ENCODE results near the gene TADA3.
A peak's percentile ranks its signal among the peaks of the same experiment; 100 is the strongest.

The TADA3 gene

DNA sequence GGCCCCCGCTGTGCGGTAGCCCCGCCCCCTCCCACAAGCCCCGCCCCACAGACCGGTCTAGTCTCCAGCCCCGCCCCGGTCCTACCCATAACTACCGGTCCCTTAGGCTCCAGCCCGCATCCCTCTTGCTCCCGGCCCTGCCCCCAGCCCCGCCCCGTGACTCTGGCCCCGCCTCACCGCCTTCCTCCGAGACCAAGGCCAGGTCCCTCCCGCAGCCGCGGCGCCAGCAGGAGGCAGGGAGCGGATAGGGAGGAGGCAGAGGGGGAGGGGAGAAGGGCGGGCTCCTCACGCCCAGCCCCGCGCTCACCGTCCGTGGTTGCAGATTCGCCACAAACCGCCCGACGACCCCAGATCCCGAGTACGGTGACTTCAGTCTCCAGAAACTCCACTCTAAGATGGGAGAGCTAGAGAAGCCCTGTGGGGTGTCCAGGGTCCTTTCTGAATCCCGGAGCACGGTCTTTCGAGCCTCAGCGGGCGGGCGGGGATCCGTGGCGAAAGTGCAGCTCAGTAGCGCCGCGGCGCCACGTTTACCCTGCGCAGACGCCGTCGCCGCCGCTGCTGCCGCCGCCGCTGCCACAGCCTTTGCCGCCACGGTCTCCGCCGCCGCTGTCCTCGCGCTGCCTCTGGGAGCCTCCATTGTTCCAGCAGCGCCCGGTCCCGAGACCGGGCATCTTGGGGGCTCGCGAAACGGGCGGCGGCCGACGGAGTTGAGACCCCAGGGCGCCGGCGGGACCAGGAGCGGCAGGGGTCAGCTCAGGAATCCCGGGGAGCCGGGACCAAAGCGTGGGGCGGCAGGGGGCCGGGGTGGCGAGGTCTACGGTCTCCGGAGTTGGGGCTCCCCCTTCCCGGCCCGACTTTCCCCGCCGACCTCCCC is 60.8 kb downstream of the TADA3 start, which contains the start of gene BRPF1:
Gene BRPF1 (plus strand): TSS at position 530 of the 874 bp plus-strand sequence. CDS start 2,406 bp downstream, outside the sequence.
- DNase-seq (ENCODE audit: extremely low read depth, low read depth): peak; percentile 93
- H3K4me3 ChIP-seq (replicated peaks; ENCODE audit: low read depth, low read length): peak within 1 kb of the TSS; percentile 95
- TF ChIP-seq, protein P1, sequence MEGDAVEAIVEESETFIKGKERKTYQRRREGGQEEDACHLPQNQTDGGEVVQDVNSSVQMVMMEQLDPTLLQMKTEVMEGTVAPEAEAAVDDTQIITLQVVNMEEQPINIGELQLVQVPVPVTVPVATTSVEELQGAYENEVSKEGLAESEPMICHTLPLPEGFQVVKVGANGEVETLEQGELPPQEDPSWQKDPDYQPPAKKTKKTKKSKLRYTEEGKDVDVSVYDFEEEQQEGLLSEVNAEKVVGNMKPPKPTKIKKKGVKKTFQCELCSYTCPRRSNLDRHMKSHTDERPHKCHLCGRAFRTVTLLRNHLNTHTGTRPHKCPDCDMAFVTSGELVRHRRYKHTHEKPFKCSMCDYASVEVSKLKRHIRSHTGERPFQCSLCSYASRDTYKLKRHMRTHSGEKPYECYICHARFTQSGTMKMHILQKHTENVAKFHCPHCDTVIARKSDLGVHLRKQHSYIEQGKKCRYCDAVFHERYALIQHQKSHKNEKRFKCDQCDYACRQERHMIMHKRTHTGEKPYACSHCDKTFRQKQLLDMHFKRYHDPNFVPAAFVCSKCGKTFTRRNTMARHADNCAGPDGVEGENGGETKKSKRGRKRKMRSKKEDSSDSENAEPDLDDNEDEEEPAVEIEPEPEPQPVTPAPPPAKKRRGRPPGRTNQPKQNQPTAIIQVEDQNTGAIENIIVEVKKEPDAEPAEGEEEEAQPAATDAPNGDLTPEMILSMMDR (IDR thresholded peaks at IDR 0.05; ENCODE audit: low read depth, low read length, missing control alignments): no peak

DNA sequence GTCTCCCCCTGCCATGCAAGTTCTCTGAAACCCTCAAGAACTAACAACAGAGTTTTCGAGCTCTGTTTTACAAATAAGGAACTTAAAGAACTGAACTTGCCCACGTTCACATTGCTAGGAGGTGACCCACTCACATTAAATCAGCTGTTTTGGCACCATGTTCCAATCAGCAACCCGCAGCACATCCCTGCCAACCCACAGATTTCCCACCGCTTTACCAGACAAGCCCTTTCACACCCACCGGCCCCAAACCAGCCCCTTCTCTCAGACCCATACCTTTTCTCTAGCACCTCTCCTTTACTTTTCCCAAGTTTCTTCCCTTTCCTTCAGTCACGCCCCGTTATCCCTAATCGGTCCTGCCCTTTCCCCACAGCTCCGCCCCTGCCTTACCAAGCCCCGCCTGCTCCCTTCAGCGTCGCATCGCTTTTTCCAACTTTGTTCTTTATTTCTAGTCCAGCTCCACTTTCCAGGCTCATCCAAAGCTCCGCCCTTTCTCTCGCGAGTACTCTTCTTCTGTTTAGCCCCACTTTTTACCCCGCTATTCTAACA is 61.5 kb downstream of the TADA3 start:
- DNase-seq (ENCODE audit: extremely low read depth, low read depth): no peak
- H3K4me3 ChIP-seq (replicated peaks; ENCODE audit: low read depth, low read length): peak overlapping the region; percentile 95
- TF ChIP-seq, protein P1 (IDR thresholded peaks at IDR 0.05; ENCODE audit: low read depth, low read length, missing control alignments): no peak
